Measurements from ENCODE around the gene LDLRAD4.

GRCh38 chr18:13481331-13481730 is 262.8 kb downstream of the LDLRAD4 start:
- no peak for TF ChIP-seq POLR2AphosphoS5 (IDR thresholded peaks at IDR 0.05; ENCODE audit: low read depth, low read length)
- no peak for TF ChIP-seq POLR2A (IDR thresholded peaks at IDR 0.05; ENCODE audit: low read depth, low read length)

Data from GM12891 (cell line).